Left lung (tissue), 10 donors: Measurements from ENCODE around the gene SMCHD1. TPM values are rescaled to one million over a fixed set of nuclear protein-coding genes. Genes with fewer than 3 reads are reported as not detected.

ENCODE experiments used
- ATAC-seq: fragments of 200-7000 bp; cut with Tn5 transposase; one replicate; pipeline ENCODE4 v1.9.1; 2020; ENCODE audit warnings: moderate library complexity
- DNase-seq, 4 donors: peaks; one replicate each; pipeline ENCODE4 v3.0.0-alpha.2; 2013 to 2020
- H3K27ac ChIP-seq, 2 donors: fragments of 200-600 bp; sonication (generic) in 1 of 2; one replicate each; pipeline versions ENCODE4 v1.5.0 to v1.8.0; 2020 to 2021
- H3K27me3 ChIP-seq, 2 donors: fragments of 200-600 bp; sonication (generic) in 1 of 2; one replicate each; pipeline versions ENCODE4 v1.5.0 to v1.8.0; 2020 to 2021
- H3K36me3 ChIP-seq, 2 donors: fragments of 200-600 bp; sonication (generic) in 1 of 2; one replicate each; pipeline versions ENCODE4 v1.5.0 to v1.8.0; 2020 to 2021
- H3K4me1 ChIP-seq, 2 donors: fragments of 200-600 bp; one replicate each; pipeline ENCODE4 v1.8.0; 2021
- H3K4me3 ChIP-seq, 2 donors: fragments of 200-600 bp; sonication (generic) in 1 of 2; one replicate each; pipeline versions ENCODE4 v1.5.0 to v1.8.0; 2020 to 2021; ENCODE audit warnings: mild to moderate bottlenecking in 1 of 2
- H3K9me3 ChIP-seq, 2 donors: fragments of 200-600 bp; sonication (generic) in 1 of 2; one replicate each; pipeline versions ENCODE4 v1.5.0 to v1.8.0; 2020 to 2021
- CTCF ChIP-seq, 2 donors: fragments of 200-600 bp; sonication (generic) in 1 of 2; IDR thresholded peaks; one replicate each; pipeline versions ENCODE4 v1.5.0 to v1.8.0; 2021; ENCODE audit warnings: antibody characterized with exemption in 2 of 2
- intact Hi-C, 2 donors: fragments of 100-400 bp; cut with DNase I; formaldehyde crosslinking; loops; one replicate each; pipeline versions ENCODE4 v1.11.2 to v1.14.2; 2022
- polyA plus RNA-seq, 6 donors: library from polyadenylated mRNA; unstranded; fragments of 120-200 nt; gene quantifications; one replicate each; pipeline ENCODE4 v1.2.1, GENCODE V29; 2013; ENCODE audit not compliant: insufficient read length in 6 of 6
- total RNA-seq, 2 donors: library from RNA; stranded (reverse); fragmentation: NEBNext Ultra II Directional; extraction: Animal tissue kit (Norgen Biotek cat#: 25700); gene quantifications; one replicate each; pipeline ENCODE4 v1.2.1, GENCODE V29; 2021
- donor health status: DM: no; HTN: yes; CAD: no.
- donor health status: DM: no; HTN: no; CAD: no.

SMCHD1 gene
- total and polyA plus RNA-seq, 8 donors: 42.3 to 83.1 (median 72.2) TPM

- intact Hi-C loops: no loop called here
- Histone ChIP-seq H3K27me3 (no peaks in the 10 kb centered on the region), H3K4me1 (no peaks in the 10 kb centered on the region), H3K9me3 (no peaks in the 10 kb centered on the region), H3K4me3 (no peak overlapping the region), H3K36me3 (peaks cover 0 to 91% of the 10 kb centered on the region in 2 donors), H3K27ac (no peak overlapping the region)
- no peak for DNase-seq
- ATAC-seq: no peak
- no peak for TF ChIP-seq CTCF (IDR thresholded peaks at IDR 0.05)
Measured at GRCh38 chr18:2709316-2709715, 53.8 kb downstream of the SMCHD1 start.

GRCh38 chr18:2714140-2714539 lies 58.6 kb downstream of the SMCHD1 start:
- Histone ChIP-seq H3K27ac (no peak overlapping the region), H3K4me1 (no peaks in the 10 kb centered on the region), H3K4me3 (no peak overlapping the region), H3K9me3 (no peaks in the 10 kb centered on the region), H3K27me3 (no peaks in the 10 kb centered on the region), H3K36me3 (peaks cover 0 to 92% of the 10 kb centered on the region in 2 donors)
- intact Hi-C loops: no loop called here
- DNase-seq (no peak), ATAC-seq (no peak)
- no peak for TF ChIP-seq CTCF (IDR thresholded peaks at IDR 0.05)

- H3K36me3 ChIP-seq: peaks cover 0 to 92% of the 10 kb centered on the region in 2 donors
- H3K4me3 ChIP-seq: no peak overlapping the region
- intact Hi-C loops: no loop called here
- H3K27ac ChIP-seq: no peak overlapping the region
- H3K27me3 ChIP-seq: no peaks in the 10 kb centered on the region
- no peaks in the 10 kb centered on the region for H3K9me3 ChIP-seq
- no peak for TF ChIP-seq CTCF (IDR thresholded peaks at IDR 0.05)
- DNase-seq: no peak
- no peaks in the 10 kb centered on the region for H3K4me1 ChIP-seq
- ATAC-seq: no peak
Measured at GRCh38 chr18:2715990-2716389, 60.5 kb downstream of the SMCHD1 start.

- Histone ChIP-seq H3K27me3 (no peaks in the 10 kb centered on the region), H3K36me3 (peaks cover 0 to 94% of the 10 kb centered on the region in 2 donors), H3K4me3 (no peak overlapping the region), H3K9me3 (no peaks in the 10 kb centered on the region), H3K4me1 (no peaks in the 10 kb centered on the region), H3K27ac (no peak overlapping the region)
- DNase-seq: no peak
- no peak for TF ChIP-seq CTCF (IDR thresholded peaks at IDR 0.05)
- intact Hi-C loops: no loop called here
- ATAC-seq: no peak
Measured at GRCh38 chr18:2716394-2717326, 61.1 kb downstream of the SMCHD1 start.

- ATAC-seq (no peak), DNase-seq (no peak)
- Histone ChIP-seq H3K9me3 (no peaks in the 10 kb centered on the region), H3K4me1 (no peaks in the 10 kb centered on the region), H3K27me3 (no peaks in the 10 kb centered on the region), H3K27ac (no peak overlapping the region), H3K36me3 (peaks cover under 1 to 94% of the 10 kb centered on the region in 2 donors), H3K4me3 (no peak overlapping the region)
- TF ChIP-seq CTCF (IDR thresholded peaks at IDR 0.05): no peak
- intact Hi-C loops: no loop called here
Measured at GRCh38 chr18:2717407-2717806, 61.9 kb downstream of the SMCHD1 start.
